HG03280 (cell line): ENCODE results near the gene USP49.
"Not testable (repeated sequence)": the region's sequence is repeated elsewhere in the genome, so short reads cannot be mapped to it uniquely, and the experiment has no call there.

Source experiments
- ATAC-seq: cut with Tn5 transposase; IDR thresholded peaks from one replicate; pipeline ENCODE4 v1.9.1; 2021; ENCODE audit warnings: mild to moderate bottlenecking, moderate library complexity; ENCODE audit not compliant: unreplicated experiment

Gene USP49

DNA sequence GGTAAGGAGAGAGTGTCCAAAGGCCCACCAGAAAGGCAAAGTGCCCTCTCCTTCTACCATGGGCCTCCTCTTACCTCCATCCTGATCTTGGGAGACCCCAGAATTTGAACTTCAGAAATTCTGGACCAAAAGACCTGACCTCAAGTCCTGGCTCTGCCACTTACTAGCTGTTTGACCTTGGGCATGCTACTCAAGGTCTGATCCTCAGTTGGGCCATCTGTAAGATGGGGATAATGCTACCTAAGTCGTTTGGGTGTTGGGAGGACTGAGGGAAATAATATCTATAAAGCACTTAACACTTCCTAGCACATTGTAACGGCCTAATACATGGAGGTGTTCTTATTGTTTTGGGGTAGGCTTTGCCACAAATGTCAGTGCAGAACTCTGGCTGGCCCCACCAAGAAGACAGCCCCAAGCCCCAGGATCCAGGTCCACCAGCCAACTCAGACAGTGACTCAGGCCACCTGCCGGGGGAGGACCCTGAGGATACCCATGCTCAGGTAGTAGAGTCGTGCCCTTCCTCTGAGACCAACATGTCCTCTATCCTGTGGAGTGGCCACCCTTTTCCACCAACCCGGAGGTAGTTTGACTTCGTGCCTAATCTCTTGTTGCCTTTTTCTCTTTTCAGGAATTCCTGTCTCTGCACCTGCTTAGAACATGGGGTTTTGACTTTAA lies 111.9 kb downstream of the USP49 start:
- ATAC-seq: no peak

DNA sequence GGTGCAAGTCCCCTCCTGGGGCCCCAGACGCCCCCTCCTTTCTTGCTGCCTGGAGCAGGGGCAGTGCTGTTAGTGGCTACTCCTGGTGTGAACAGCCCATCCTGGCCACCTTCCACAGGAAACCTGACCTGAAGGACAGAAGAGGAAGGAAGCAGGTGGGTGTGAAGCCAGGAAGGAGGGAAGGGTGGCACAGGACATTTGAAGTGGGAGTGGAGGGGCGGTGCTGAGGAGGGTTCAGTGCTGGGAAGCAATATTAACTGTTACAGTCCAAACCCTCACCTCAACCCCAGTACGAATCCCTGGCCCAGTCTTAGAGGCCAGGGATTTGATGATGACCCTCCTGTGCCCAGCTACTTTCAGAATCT lies 113.8 kb downstream of the USP49 start:
- ATAC-seq: no peak

DNA sequence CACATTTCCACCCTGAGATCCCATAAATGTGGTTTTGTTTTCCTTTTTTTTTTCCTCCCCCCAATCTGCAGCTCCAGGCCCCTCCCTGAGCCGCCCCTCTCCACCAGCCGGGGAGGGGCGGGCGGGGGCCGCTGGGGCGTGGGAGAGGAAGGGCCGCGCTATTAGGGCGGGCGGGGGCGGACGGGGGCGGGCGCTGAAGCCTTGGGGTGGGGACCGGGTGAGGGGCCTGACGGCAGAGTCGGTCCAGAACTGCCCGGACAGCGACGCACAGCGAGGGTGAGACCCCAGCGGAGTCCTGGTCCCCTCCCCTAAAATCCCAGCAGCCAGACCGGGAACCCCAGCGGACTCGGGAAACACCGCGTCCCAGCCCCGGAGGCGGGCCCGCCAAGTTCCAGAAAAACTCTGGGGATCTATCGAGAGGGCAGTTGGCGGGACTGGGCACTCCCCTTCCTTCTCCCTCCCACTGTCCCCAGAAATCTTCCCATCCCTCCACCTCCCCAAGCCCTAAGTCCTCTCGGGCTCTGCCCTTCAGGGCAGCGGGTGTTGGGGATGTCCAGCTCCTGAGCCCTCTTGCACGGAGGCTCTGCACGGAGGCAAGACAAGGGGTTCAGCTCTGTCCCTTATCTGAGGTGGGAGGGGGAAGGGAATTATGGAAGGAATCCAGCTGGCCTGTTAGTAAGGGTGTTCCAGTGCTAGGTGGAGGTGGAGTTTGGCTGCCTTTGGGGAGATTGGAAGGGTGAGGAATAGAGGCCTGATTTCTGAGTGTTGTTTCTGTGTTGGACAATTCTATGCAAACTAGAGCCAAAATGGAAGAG lies 114.4 kb downstream of the USP49 start, which contains the start of gene PRICKLE4:
TSS of gene PRICKLE4 (plus strand) at position 232 of the 815 bp plus-strand sequence. CDS start 2,692 bp downstream, outside the sequence.
- ATAC-seq: no peak

DNA sequence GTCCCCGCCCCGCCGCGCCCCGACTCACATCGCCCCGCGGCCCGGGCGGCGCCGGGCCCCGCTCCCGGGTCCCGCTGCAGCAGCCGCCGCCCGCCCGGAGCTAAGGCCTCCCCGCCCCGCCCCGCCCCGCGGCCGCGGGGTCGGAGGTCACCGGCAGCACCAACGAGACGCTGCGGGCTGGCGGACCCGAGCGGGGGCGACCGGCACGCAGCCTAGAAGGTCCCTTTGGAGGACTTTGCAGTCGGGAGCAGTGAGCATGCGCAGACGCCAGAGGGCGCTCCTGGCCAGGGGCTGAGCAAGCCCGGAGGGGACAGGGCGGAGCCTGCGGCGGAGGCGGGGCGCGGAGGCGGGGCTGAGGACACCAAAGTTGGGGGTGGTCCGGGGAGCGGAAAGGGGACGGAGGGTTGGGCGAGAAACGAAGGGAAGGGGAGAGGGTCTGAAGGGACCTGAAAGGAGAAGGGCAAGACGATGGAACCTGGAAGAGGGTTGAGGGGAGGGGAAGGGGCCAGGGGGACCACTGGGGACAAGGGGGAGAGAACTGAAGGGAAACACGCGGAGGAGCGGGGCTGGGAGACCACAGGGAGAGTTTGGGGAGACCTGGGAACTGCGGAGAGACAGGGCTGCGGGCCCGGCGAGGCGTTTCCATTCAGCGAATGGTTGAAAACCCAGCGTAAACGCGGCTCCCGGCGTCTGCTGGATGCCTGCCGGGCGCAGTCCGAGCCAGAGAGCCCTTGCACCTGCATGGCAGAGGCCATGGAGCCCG lies 115.2 kb downstream of the USP49 start, which contains the start of gene FRS3:
TSS of gene FRS3 (minus strand) at position 113 of the 763 bp plus-strand sequence. CDS start 2,913 bp downstream, outside the sequence.
- peak; percentile 90 for ATAC-seq

DNA sequence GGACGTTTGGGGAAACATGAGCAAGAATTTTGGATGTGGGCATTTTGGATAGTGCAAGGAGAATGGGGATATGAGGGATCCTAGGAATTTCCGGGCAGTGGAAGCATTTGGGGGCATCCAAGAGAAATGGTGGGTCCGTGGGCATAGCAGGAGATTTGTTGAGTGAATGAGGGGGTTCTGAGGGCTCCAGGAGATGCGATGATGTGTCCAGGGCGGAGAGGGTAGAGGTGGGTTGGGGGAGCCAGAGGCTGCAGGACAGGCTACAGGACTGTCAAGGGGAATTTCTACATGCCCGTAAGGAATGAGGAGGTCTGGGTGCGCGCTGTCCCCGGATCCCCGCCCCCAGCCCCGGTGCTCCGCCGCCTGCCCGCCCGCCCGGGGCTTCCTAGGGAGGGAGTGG lies 115.8 kb downstream of the USP49 start:
- ATAC-seq: no peak

DNA sequence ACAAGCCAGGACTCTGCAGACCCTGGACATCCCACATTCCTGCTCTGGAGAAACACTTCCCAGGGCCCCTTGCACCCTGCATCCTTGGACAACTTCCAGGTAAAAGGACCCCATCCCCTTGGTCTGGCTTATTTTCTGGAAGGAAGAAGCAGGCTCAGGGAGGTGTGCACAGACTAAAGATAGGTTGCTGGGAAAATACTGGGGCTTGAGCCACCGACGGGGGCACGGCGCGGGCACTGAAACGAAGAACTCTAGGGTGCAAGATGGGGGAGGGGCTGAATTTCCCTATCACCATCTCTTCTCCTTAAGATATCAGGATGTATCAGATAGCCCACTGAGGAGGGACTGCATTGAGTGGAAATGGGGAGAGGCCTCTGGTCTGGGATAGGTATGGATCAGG lies 116.3 kb downstream of the USP49 start:
- no peak for ATAC-seq

DNA sequence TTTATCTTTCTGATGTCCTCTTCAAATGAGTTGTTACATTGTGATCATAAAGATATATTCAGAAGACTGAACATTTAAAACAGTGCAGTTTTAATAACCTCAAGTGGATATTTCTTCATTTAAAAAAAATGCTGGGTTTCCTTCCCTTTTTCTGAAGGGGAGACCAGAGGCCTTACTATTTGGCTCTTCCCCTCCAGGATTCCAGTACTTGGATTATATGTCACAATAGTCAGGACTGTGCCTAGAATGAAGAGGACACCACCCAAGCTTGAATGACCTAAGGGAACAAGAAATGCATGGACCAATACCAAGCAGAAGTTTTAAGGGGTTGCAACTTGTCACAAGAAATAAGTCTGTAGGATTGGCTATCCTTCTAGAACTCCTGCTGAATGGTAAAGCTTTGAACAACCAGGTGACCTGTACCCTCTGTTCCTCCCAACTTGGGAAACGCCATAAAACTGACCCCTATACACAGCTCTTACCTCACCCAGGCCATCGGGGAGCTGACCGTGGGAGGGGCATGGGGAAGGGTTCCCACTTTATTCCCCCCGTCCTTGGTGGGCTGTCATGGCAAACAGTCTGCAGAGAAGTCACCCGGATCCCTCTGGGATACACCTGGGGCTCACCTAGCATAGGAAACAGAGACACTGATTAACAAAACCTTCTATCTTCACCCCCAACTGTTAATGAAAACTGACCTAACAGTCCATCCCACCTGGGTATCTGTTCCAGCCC lies 117.5 kb downstream of the USP49 start:
- no peak for ATAC-seq

DNA sequence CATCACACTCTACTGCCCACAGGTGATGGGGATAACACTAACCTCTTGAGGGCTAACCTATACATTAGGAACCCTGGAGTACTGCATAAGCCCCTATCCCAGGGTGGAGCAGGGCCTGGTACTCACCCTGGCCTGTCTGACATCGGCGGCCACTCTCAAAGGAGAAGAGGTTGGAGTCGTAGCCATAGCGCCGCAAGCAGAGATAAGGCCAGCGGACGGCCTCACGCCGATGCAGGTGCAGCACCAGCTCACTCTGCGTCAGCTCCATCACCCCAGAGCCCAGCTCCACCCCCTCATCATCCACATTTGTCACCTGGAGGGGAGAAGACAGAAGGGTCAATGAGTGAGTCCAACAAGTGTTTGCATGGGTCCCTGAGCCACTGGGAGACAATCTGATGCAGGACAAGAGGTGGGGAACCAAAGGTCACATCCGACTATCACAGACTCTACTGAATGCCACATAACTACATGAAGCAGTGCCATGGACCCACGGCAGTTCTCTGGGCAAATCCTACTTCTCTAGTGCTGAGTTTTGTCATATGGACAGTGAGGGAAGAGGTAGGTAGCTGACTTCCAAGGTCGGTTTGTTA lies 119.8 kb downstream of the USP49 start:
- ATAC-seq: no peak

DNA sequence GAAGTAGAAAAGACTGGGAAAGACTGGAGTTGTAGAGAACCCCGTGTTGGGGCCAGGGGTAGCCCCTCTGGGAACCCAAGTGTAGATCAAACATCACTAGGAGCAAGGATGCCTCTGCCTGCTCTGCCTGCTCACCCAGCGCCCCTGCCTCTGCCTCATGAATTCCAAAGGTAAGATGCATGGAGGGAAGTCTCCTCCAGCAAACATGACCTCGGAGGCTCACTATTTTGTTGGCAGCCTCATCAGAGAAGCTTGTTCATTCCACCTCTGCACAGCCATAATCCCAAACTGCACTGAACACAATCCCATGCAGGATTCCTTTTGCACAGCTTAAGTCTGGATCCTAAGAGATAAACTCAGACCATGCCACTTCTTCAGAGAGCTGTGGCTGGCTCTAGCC lies 120.3 kb downstream of the USP49 start:
- ATAC-seq: no peak

DNA sequence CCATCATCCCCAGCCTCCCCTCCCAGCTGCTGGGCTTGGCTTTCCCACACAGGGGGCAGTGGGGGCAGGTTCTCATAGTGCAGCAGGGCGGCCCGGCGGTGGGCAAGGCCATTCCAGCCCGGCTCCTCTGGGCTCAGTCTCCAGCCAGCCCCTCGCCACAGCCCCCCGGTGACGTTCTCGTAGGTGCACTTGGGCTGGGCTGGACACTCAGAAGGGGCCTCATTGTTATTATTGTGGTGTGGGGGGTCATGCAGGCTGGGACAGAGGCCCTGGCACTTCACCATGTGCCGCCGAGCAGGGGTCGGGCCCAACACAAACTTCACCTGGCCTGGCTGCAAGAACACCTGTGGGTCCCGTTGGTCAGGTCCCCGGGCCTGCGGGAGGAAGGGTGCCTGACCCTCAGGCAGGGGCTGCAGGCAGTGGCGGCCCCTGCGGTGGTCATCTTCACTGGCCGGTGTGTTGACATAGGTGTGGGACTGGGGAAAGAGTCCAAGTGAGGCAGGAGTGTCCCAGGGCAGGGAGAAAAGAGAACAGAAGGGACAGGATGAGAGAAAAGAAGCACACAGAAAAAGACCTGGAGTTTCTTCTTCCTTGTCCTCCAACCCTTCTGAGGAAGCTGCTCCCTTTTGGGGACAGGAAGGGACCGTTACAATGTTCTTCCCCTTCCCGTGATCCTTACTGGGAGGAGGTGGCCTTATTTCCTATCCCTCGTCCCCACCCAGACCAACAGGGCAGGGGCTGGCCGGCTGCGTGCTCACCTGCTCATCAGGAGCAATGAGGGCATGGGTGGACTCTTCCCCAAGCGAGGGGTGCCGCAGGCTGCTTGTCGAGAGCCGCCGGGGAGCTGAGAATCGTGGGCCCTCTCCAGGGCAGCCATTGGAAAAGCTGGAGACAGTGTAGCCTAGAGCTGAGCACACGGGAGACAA lies 123.9 kb downstream of the USP49 start:
- no peak for ATAC-seq

DNA sequence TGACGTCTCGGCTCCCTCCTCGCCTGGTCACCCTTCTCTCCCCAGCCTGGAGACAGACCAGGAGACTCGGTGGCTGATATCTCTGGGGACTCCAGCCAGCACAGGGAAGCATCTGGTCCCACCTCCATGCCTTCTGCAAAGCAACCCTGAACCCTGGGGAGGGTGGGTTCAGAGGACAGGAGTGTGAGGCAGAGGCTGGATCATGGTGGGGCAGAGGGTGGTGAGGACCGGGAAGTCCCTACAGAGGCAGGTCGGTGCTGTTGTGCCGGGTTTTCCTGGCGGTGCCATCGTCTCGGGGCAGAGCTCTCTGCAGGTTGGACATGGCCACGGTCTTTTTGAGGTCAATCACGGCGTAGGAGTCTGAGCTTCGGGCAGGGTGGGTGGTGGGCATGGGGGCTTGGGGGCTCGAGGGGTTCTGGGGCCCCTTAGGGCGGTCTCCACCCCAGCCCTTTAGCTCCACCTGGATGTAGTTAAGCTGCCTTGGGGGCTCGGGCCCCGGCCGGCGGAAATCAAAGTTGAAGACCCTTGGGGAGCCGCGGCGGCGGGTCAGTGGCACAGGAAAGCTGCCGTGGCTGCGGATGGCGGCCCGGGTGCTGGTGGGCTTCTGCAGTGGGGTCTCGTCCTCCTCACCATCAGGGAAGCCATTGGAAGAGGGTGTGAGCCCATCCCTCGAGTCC lies 124.7 kb downstream of the USP49 start:
- ATAC-seq: no peak

DNA sequence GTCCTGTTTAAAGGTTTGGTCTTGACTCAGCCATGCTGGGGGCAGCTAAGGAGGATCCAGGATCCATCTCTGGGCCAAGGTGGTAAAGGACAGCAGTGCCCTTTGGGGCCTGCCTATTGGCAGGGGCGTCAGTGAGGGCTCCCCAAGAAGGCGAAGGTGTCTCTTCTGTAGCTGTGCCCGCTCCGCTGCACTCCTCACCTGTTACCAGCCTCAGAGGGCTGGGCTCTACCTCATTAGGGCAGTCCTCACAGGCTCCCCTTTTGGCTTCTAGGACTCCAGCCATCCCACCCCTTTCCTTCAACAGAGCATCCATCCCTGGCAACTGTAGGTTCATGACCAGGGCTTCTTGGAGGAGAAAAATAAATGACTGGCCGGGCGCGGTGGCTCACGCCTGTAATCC lies 125.8 kb downstream of the USP49 start:
- no peak for ATAC-seq

DNA sequence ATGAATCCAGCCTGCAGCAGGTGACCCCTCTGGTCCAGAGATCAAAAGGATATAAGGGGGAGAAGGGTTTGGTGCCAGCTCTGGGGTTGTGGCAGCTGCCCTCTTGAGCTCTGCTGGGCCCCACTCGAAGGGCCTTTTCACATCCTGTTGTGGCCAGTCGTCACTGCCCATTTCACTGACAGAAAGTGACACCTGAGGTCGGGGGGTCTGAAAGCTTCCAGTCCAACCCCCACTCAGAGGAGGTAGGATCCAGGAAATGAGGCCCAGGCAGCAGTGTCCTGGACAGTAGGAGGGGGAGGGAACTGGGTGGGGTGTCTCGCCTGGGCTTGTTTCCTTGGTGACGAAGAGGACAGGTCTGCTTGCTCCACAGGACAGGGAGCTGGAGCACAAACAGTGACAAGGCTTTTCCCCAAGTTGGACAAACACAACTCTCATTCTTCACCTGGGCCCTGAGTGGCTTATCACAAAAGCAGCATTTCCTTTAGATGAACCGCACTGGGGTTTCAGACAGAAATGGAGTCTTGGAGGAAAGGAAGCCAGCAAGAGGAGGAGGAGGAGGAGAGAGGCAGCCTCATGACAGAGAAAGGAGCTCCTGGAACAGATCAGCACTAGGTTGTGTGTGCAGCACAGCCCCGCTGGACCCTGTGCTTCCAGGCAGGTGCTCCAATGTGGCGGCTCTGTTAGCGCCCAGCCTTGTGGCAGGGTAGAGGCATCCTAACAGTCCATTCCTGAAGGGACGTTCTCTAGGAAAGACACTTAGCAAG lies 126.4 kb downstream of the USP49 start:
- no peak for ATAC-seq

DNA sequence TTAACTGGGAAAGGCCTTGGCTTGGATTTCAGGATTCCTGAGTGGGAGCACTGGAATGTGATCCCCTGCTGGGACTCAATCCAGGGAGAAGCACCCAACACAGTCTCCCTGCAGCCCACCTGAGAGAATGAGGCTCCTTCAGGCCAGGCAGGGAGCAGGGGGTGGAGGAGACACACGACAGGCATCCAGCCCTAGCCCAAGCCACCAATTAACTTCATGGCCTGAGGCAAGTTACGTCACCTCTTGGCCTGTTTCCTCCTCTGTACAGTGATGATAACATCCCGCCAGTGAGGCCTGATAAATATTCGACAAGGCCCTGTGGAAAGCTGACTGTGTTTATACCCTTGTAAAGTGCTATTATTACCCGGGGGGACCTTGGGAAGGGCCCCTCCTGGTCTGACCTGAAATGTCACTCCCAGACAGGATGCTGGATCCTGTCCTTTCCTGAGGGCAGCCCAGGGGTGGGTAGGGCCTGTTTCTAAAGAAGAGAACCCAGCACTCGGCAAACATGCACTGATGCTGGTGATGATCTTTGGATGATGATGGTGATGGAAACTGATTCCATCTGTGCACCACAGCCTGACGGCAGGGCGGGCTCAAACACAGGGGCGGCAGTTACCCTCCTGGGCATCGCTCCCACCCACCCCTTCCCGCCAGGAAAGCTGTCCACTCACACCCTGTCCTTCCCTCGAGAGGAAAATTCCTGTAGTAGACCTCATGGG lies 127.9 kb downstream of the USP49 start:
- no peak for ATAC-seq

DNA sequence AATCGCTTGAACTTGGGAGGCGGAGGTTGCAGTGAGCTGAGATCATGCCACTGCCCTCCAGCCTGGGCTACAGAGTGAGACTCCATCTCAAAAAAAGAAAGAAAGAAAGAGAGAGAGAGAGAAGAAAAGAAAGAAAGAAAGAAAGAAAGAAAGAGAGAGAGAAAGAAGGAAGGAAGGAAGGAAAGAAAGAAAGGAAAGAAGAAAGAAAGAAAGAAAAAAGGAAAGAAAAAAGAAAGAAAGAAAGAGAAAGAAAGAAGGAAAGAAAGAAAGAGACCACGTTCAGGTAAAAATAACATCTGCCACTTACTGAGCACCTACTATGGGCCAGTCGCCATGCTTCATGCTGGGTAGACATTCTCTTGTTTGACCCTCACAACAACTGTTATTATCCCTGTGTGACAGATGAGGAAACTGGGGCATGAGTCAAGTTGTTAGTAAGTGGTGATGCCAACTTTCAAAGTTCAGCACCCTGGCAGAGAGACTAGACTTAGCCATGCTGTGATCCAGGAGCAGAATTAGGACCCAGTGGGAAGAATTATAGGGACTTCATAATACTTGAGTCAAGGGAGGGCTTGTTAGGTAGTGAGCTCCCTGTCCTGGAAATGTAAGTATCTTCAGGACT lies 129.0 kb downstream of the USP49 start:
- ATAC-seq: not testable (repeated sequence)

DNA sequence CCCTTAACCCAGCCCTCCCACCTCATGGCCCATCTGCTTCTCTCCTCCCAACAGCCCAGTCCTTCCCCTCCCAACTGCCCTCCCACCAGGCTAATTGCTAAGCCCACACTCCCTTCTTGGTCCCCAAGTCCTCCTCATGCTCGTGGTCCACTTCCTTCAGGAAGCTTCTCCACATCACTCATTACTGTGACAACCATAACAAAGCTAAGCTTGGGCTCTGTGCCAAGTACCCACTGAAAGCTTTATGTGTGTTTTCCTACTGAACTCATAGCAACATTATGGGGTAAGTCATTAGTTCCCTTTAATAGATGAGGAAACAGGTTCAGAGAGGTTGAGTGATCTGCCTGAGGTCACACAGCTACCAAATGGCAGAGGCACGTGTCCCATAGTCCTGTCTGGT lies 131.7 kb downstream of the USP49 start:
- ATAC-seq: no peak
